ENCODE results near the gene MRPS7. TPM values are rescaled to one million over a fixed set of nuclear protein-coding genes. Genes with fewer than 3 reads are reported as not detected.

Gene MRPS7
- polyA plus RNA-seq, 1 experiment = 69.1 TPM

DNA sequence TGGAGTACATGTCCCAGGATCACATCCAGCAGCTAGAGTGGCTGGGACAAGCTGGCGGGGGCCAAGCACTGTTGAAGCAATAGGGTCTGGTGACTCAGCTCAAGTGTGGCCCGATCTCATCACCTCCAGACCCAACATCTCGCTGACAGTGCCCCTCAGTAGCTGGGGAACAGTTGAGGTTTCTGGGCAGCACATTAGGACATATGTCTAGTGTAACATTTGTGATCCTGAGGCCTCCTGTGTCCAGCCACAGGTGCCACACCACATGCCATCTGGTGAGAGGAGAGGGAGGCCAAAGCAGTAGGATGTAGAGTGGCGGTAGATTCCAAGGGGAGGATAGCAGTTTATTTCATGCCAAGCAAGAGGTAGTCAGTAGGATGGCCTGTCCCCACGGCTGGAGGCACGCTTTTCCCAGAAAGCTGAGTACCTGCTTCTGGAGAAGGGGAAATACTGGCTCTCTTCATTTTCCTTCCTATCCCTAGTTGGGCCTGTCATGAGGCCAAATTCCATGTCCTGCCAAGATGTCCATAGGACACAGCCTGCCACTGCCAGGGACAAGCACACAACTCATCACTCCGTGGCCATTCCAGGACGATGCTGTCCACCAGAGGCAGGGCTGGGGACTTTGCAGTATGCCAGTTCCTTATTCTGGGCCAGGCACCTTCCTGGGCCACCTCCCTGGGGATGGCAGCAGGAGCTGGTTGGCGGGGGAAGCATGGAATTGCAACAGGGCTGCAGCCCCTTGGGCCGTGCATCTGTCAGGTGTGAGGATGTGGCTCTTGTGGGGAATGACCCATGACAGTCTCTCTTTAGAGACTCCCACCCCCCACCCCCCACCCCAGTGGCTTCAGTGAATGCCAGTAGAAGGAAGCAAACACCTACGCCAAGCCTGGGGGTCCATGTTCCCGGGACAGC lies 24.3 kb upstream of the MRPS7 start:
- H3K27me3 ChIP-seq (ENCODE audit: control insufficient read depth, insufficient read depth, low read length) = no peaks in the 10 kb centered on the region
- peaks cover 40% of the 10 kb centered on the region for H3K36me3 ChIP-seq (ENCODE audit: control insufficient read depth, insufficient read depth, low read length)
- CTCF ChIA-PET = interaction anchor here (0.7 to 4.9 kb wide), 8 partner anchors 8 to 275 kb away, joined by 3 to 50 read pairs (median 4); no protein-coding TSS in a partner anchor
- POLR2A ChIA-PET = no interaction called here
- no peak for DNase-seq (ENCODE audit: low read depth)
- no peak overlapping the region for H3K4me3 ChIP-seq (ENCODE audit: low read depth, low read length)
- TF ChIP-seq, protein P1, sequence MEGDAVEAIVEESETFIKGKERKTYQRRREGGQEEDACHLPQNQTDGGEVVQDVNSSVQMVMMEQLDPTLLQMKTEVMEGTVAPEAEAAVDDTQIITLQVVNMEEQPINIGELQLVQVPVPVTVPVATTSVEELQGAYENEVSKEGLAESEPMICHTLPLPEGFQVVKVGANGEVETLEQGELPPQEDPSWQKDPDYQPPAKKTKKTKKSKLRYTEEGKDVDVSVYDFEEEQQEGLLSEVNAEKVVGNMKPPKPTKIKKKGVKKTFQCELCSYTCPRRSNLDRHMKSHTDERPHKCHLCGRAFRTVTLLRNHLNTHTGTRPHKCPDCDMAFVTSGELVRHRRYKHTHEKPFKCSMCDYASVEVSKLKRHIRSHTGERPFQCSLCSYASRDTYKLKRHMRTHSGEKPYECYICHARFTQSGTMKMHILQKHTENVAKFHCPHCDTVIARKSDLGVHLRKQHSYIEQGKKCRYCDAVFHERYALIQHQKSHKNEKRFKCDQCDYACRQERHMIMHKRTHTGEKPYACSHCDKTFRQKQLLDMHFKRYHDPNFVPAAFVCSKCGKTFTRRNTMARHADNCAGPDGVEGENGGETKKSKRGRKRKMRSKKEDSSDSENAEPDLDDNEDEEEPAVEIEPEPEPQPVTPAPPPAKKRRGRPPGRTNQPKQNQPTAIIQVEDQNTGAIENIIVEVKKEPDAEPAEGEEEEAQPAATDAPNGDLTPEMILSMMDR (IDR thresholded peaks at IDR 0.05; ENCODE audit: insufficient read depth, low read depth, low read length) = no peak

DNA sequence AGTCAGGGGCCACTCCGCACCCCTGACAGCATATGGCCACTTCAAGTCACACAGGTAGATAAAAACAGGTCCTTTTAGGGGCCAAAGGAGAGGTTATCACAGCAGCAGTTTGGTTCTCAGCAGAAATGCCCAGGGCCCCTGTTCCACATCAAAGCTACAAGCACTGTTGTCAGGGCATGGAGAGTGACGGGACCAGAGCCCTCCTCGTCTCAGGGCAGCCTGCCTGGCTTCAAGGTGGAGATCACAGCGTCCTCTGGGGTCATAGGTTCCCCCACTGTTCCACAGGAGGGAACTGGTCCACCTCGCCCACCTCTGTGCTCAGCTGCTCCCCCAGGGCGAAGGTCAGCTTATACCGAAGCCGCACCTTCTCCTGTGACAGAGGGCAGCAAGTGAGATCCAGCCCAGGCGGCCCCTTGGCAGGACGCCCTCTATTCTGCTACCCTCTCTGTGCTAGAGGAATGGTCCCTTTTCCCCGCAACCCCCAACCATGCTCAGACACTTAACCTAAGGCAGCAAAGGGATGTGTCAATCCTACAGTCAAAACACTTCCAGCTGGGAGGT lies 23.6 kb upstream of the MRPS7 start:
- TF ChIP-seq, protein P1 (IDR thresholded peaks at IDR 0.05; ENCODE audit: insufficient read depth, low read depth, low read length) = no peak
- H3K4me3 ChIP-seq (ENCODE audit: low read depth, low read length) = no peak overlapping the region
- DNase-seq (ENCODE audit: low read depth) = no peak
- CTCF ChIA-PET = interaction anchor here (1.2 to 4.9 kb wide), 3 partner anchors 9 to 23 kb away, joined by 5 to 50 read pairs (median 47); no protein-coding TSS in a partner anchor
- H3K36me3 ChIP-seq (ENCODE audit: control insufficient read depth, insufficient read depth, low read length) = peaks cover 43% of the 10 kb centered on the region
- no peaks in the 10 kb centered on the region for H3K27me3 ChIP-seq (ENCODE audit: control insufficient read depth, insufficient read depth, low read length)
- POLR2A ChIA-PET = no interaction called here

DNA sequence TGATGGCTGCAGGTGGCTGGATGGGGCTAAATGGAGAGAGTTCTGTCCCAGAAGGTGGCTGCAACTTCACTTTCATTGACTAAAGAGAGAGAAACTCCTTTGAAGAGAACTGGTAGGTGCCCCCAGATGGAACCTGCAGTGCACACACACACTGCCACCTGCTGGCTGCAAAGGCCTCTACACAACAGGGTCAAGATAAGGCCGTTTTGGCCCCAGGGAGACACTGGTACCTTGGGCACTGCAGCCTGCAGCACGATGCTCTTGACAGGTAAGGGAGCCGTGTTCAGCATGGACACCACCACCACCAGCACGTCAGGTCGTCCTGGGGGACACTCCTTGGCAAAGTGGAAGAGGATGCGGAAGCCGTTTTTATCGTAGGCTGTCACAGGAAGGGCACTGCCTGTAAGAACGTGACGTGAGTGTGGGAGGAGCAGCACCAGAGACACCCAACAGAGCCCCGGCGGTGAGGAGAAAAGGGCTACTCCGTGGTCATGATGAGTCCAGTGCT lies 22.9 kb upstream of the MRPS7 start:
- ChIA-PET CTCF (interaction anchor here (0.8 to 4.9 kb wide), 8 partner anchors 9 to 277 kb away, joined by 3 to 50 read pairs (median 11); partner anchors contain the start of gene GGA3), POLR2A (no interaction called here)
- TF ChIP-seq, protein P1 (IDR thresholded peaks at IDR 0.05; ENCODE audit: insufficient read depth, low read depth, low read length) = peak; percentile 91
- Histone ChIP-seq H3K36me3 (ENCODE audit: control insufficient read depth, insufficient read depth, low read length) (peaks cover 44% of the 10 kb centered on the region), H3K27me3 (ENCODE audit: control insufficient read depth, insufficient read depth, low read length) (no peaks in the 10 kb centered on the region), H3K4me3 (ENCODE audit: low read depth, low read length) (no peak overlapping the region)
- DNase-seq (ENCODE audit: low read depth) = no peak

DNA sequence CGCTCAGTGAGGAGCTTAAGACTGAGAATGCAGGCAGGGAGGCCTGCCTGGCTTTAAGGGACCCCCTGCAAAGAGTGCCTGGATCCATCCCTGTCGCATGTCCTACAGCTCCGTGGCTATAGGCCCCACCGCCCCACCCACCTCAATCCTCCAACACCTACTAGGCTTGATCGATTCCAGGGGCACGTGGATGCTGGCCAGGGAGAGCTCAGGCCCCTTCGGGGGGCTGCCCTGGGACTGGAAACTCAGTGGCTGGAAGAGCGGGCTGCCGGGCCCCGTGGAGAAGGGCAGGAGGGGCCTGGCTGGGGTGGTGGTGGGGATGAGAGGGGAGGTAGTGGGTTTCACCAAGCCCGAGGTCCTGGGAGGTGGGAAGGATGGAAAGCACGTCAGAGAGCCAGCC lies 22.5 kb upstream of the MRPS7 start:
- POLR2A ChIA-PET = no interaction called here
- Histone ChIP-seq H3K36me3 (ENCODE audit: control insufficient read depth, insufficient read depth, low read length) (peaks cover 45% of the 10 kb centered on the region), H3K27me3 (ENCODE audit: control insufficient read depth, insufficient read depth, low read length) (no peaks in the 10 kb centered on the region), H3K4me3 (ENCODE audit: low read depth, low read length) (no peak overlapping the region)
- no peak for DNase-seq (ENCODE audit: low read depth)
- TF ChIP-seq, protein P1 (IDR thresholded peaks at IDR 0.05; ENCODE audit: insufficient read depth, low read depth, low read length) = no peak
- CTCF ChIA-PET = interaction anchor here (0.8 to 4.9 kb wide), 9 partner anchors 10 to 277 kb away, joined by 3 to 50 read pairs (median 8); partner anchors contain the start of genes GGA3 and SLC25A19

All from BJ (cell line).